Upper lobe of left lung (tissue), 6 donors: ENCODE measurements around the gene RER1. TPM values are rescaled to one million over a fixed set of nuclear protein-coding genes. Genes with fewer than 3 reads are reported as not detected.

Source experiments
- ATAC-seq, 2 donors: fragments of 200-7000 bp; cut with Tn5 transposase; one replicate each; pipeline ENCODE4 v1.9.1; 2022; ENCODE audit warnings: mild to moderate bottlenecking in 2 of 2, moderate library complexity in 2 of 2; ENCODE audit not compliant: low FRiP score in 2 of 2
- DNase-seq, 2 donors: peaks; one replicate each; pipeline ENCODE4 v3.0.0-alpha.2; 2019 to 2020
- H3K27ac ChIP-seq, 4 donors: fragments of 200-600 bp; sonication (generic); one replicate each; pipeline ENCODE4 v1.5.1; 2016 to 2019
- H3K27me3 ChIP-seq, 4 donors: fragments of 200-600 bp; sonication (generic); one replicate each; pipeline ENCODE4 v1.5.1; 2017 to 2019
- H3K36me3 ChIP-seq, 4 donors: fragments of 200-600 bp; sonication (generic); one replicate each; pipeline ENCODE4 v1.5.1; 2016 to 2019
- H3K4me1 ChIP-seq, 4 donors: fragments of 200-600 bp; sonication (generic); one replicate each; pipeline ENCODE4 v1.5.1; 2018 to 2019
- H3K4me3 ChIP-seq, 4 donors: fragments of 200-600 bp; sonication (generic); one replicate each; pipeline ENCODE4 v1.5.1; 2017 to 2019; ENCODE audit warnings: mild to moderate bottlenecking in 2 of 4, moderate library complexity in 1 of 4
- H3K9me3 ChIP-seq, 4 donors: fragments of 200-600 bp; sonication (generic); one replicate each; pipeline ENCODE4 v1.5.1; 2018 to 2019
- EP300 ChIP-seq, 4 donors: sonication (generic); formaldehyde crosslinking; IDR thresholded peaks; one replicate each; pipeline ENCODE4 v1.5.1; 2017; ENCODE audit warnings: antibody characterized with exemption in 4 of 4, control low read depth in 2 of 4
- POLR2A ChIP-seq, 4 donors: fragments of 450-650 bp; IDR thresholded peaks; one replicate each; pipeline ENCODE4 v1.5.1; 2016 to 2017; ENCODE audit warnings: antibody characterized with exemption in 4 of 4, mild to moderate bottlenecking in 2 of 4
- POLR2AphosphoS5 ChIP-seq, 2 donors: sonication (generic); formaldehyde crosslinking; IDR thresholded peaks; one replicate each; pipeline ENCODE4 v1.5.1; 2017; ENCODE audit warnings: antibody characterized with exemption in 2 of 2
- WGBS, 2 donors: methylation state at CpG; one replicate each; pipeline ENCODE4 v1.1.5; 2017 to 2018; 5-methylcytosine and 5-hydroxymethylcytosine counted together
- total RNA-seq, 6 donors: library from RNA; depleted of rRNA in 4 of 6; stranded (reverse); fragments of >200 nt in 4 of 6; gene quantifications; one replicate each; pipeline versions ENCODE4 v1.1.0 to v1.2.1, GENCODE V29; 2016 to 2021
- TF ChIP-seq, protein P1 (sequence below), 6 experiments: fragments of 450-650 bp in 4 of 6; fragments of 200-600 bp in 2 of 6; sonication (generic) in 2 of 6; IDR thresholded peaks; one replicate each; pipeline ENCODE4 v1.5.1; 2016 to 2019; ENCODE audit warnings: antibody characterized with exemption in 6 of 6
- donor health status: DM: no; HTN: no; CAD: no; lungs with moderate emphysema.
- donor health status: DM: no; HTN: yes; CAD: no; lungs with severe emphysema.

Gene RER1
- total RNA-seq, 6 donors from 2014 or later: 48.2 to 133 (median 61.1) TPM

DNA sequence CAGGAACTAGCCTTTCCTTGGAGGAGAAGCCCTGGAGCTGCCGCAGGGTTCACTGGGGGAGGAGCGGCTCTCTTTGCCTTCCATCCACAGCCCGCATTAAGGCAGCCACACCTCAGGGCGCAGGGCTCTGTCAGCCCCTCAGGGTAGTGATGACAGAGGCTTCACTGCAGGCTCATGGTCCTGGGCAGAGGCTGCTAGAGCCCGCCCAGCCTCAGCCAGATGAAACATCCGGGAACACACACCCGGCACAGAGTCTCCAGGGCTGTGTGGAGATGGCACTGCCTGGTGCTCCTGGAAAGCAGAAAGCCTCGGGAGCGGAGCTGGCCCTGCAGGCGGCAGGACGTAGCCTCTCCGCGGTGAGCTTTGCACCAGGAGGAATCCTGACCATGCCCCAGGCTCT is 50.1 kb downstream of the RER1 start:
- H3K27me3 ChIP-seq: peaks cover 0 to 21% (median 9%) of the 10 kb centered on the region in 4 donors
- no peak for ATAC-seq
- H3K27ac ChIP-seq: no peak overlapping the region
- peaks cover 0 to 11% (median 2%) of the 10 kb centered on the region in 4 donors for H3K4me1 ChIP-seq
- H3K9me3 ChIP-seq: no peaks in the 10 kb centered on the region
- DNase-seq: peak in 1 of 2 donors; percentile 41
- TF ChIP-seq POLR2AphosphoS5 (IDR thresholded peaks at IDR 0.05) (no peak), EP300 (IDR thresholded peaks at IDR 0.05) (no peak), POLR2A (IDR thresholded peaks at IDR 0.05) (no peak)
- TF ChIP-seq, protein P1, sequence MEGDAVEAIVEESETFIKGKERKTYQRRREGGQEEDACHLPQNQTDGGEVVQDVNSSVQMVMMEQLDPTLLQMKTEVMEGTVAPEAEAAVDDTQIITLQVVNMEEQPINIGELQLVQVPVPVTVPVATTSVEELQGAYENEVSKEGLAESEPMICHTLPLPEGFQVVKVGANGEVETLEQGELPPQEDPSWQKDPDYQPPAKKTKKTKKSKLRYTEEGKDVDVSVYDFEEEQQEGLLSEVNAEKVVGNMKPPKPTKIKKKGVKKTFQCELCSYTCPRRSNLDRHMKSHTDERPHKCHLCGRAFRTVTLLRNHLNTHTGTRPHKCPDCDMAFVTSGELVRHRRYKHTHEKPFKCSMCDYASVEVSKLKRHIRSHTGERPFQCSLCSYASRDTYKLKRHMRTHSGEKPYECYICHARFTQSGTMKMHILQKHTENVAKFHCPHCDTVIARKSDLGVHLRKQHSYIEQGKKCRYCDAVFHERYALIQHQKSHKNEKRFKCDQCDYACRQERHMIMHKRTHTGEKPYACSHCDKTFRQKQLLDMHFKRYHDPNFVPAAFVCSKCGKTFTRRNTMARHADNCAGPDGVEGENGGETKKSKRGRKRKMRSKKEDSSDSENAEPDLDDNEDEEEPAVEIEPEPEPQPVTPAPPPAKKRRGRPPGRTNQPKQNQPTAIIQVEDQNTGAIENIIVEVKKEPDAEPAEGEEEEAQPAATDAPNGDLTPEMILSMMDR (IDR thresholded peaks at IDR 0.05): no peak
- WGBS, 2 donors: 57 to 72% methylated on average over 8 to 10 of the region's 13 CpGs
- no peak overlapping the region for H3K4me3 ChIP-seq
- H3K36me3 ChIP-seq: no peaks in the 10 kb centered on the region

DNA sequence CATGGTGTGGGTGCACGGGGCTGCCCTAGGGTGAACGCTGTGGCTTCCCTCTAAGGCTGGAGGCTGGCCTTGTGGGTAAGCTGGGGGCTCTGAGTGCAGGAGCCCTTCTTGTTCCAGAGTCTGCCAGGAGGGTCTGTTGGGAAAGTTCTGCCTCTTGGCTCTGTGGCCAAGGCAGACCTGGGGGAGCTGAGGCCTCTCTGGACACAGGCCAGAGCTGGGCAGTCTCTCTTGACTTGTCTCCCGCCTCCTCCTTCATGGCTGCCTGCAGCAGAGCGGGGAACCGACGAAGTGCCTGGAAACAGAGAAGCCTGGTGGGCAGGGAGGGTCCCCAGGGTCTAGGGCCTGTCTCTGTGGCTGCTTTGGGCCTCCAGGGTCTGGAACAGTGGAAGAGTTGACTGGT is 51.0 kb downstream of the RER1 start:
- Histone ChIP-seq H3K4me1 (peaks cover 0 to 11% (median 2%) of the 10 kb centered on the region in 4 donors), H3K27ac (no peak overlapping the region), H3K27me3 (peaks cover 0 to 21% (median 9%) of the 10 kb centered on the region in 4 donors), H3K4me3 (no peak overlapping the region), H3K36me3 (no peaks in the 10 kb centered on the region), H3K9me3 (no peaks in the 10 kb centered on the region)
- ATAC-seq: no peak
- TF ChIP-seq EP300 (IDR thresholded peaks at IDR 0.05) (no peak), POLR2AphosphoS5 (IDR thresholded peaks at IDR 0.05) (no peak), POLR2A (IDR thresholded peaks at IDR 0.05) (no peak)
- TF ChIP-seq, protein P1 (IDR thresholded peaks at IDR 0.05): no peak
- peak in 1 of 2 donors; percentile 38 for DNase-seq
- 46 to 80% methylated on average over 5 to 6 of the region's 6 CpGs for WGBS, 2 donors

DNA sequence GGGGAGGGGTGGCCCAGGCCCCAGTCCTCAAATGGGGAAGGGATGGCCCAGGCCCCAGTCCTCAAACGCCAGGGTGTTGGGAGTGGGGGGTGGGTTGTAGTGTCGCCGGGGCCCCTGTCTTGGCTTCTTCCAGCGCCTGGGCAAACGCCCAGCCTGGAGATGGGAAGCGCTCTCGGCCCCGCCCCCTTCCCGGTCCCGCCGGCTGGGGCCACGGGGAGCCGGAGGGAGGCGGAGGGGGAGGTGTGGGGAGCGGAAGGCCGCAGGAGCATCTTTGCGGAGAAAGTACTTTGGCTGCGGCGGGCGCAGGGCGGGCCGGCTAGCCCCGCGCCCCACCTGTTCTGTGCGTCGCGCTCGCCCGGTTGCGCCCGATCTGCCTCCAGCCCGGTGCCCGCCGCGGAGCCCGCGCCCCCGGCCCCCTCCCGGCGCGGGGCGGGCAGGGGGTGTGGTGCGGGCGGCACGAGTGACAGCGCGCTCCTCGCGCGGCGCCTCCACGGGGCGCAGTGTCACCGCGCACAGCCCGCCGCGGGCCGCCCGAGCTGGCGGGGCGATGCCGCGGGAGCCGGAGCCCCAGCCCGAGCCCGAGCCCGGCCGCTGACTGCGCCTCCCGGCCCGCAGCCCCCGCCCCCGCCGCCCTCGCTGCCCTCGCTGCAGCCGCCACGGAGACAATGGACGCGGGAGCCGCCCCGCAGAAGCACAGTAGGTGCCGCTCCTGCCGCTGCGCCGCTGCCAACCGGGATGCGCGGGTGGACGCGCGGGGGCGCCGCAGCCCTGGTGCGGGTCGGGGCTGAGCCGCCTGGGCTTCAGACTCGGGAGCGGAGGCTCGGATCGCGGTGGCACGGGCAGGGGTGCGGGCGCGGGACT is 51.9 kb downstream of the RER1 start:
- Histone ChIP-seq H3K27ac (no peak overlapping the region), H3K27me3 (peaks cover 0 to 21% (median 9%) of the 10 kb centered on the region in 4 donors), H3K9me3 (no peaks in the 10 kb centered on the region), H3K36me3 (no peaks in the 10 kb centered on the region), H3K4me1 (peaks cover 0 to 11% (median 2%) of the 10 kb centered on the region in 4 donors), H3K4me3 (no peak overlapping the region)
- DNase-seq: peak in 1 of 2 donors; percentile 86
- ATAC-seq: no peak
- 0 to 6% methylated on average over 2 to 21 of the region's 107 CpGs for WGBS, 2 donors
- TF ChIP-seq, protein P1 (IDR thresholded peaks at IDR 0.05): peak in 1 of 6 experiments; percentile 8
- TF ChIP-seq POLR2AphosphoS5 (IDR thresholded peaks at IDR 0.05) (no peak), POLR2A (IDR thresholded peaks at IDR 0.05) (no peak), EP300 (IDR thresholded peaks at IDR 0.05) (no peak)

DNA sequence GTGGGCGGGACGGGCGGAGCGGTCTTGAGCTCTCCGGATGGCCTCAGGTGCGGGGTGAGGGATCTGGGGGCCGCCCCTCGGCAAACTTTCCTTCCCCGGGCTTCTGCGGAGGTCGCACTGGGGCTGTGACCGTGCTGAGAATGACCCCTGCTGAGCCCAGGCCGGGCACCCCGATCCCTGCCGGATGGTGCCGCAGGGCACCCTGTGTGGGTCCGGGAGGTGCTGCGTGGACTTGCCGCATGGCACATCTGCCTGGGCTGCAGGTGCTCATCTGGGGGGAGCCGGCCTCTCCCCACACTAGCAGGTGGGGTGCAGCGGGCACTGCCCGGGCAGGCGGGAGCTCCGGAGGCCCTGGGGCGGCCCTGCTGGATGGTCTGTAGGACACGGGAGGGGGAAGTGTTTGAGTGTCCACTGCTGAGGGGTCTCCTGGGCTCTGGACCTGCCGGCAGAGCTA is 52.5 kb downstream of the RER1 start:
- 46% methylated on average over 19 of the region's 27 CpGs; no CpG with 5 or more reads in 1 of the 2 donors for WGBS, 2 donors
- H3K36me3 ChIP-seq: no peaks in the 10 kb centered on the region
- H3K27ac ChIP-seq: no peak overlapping the region
- TF ChIP-seq, protein P1 (IDR thresholded peaks at IDR 0.05): no peak
- TF ChIP-seq EP300 (IDR thresholded peaks at IDR 0.05) (no peak), POLR2AphosphoS5 (IDR thresholded peaks at IDR 0.05) (no peak), POLR2A (IDR thresholded peaks at IDR 0.05) (no peak)
- H3K4me1 ChIP-seq: peaks cover 0 to 11% (median 2%) of the 10 kb centered on the region in 4 donors
- no peak for ATAC-seq
- H3K27me3 ChIP-seq: peaks cover 0 to 21% (median 9%) of the 10 kb centered on the region in 4 donors
- H3K9me3 ChIP-seq: no peaks in the 10 kb centered on the region
- H3K4me3 ChIP-seq: no peak overlapping the region
- DNase-seq: peak in 1 of 2 donors; percentile 74
